Choroid plexus epithelial cell (primary cell): ENCODE data around the gene EIF2B4.

ENCODE experiments used
- DNase-seq: peaks from one replicate; pipeline ENCODE4 v3.0.0-alpha.2; 2010; ENCODE audit warnings: low read depth
- H3K4me3 ChIP-seq: 2 replicates; pipeline ENCODE4 v1.5.1; 2011; ENCODE audit warnings: low read depth, mild to moderate bottlenecking, control low read depth, low read length, moderate library complexity
- CTCF ChIP-seq: conservative IDR thresholded peaks from 2 replicates; pipeline ENCODE4 v1.5.1; 2011; ENCODE audit warnings: low read depth, mild to moderate bottlenecking, control low read depth, inconsistent platforms, low read length, moderate library complexity

EIF2B4 gene

GRCh38 chr2:27380626-27381545, 10.7 kb upstream of the EIF2B4 start, which contains the start of gene ZNF513:
Gene ZNF513, minus strand, starts transcription at chr2:27380734. Its CDS starts 208 bp downstream, at chr2:27380526.
- no peak for TF ChIP-seq CTCF
- H3K4me3 ChIP-seq = peak within 1 kb of the TSS; percentile 80
- peak; percentile 97 for DNase-seq

GRCh38 chr2:27379836-27380625, 9.9 kb upstream of the EIF2B4 start:
- peak; percentile 57 for DNase-seq
- no peak for TF ChIP-seq CTCF
- H3K4me3 ChIP-seq = peak overlapping the region; percentile 80

GRCh38 chr2:27379383-27379835, 9.3 kb upstream of the EIF2B4 start:
- TF ChIP-seq CTCF = no peak
- peak overlapping the region; percentile 80 for H3K4me3 ChIP-seq
- DNase-seq = no peak

GRCh38 chr2:27378809-27379290, 8.7 kb upstream of the EIF2B4 start:
- DNase-seq = no peak
- no peak for TF ChIP-seq CTCF
- no peak overlapping the region for H3K4me3 ChIP-seq

- TF ChIP-seq CTCF = peak; percentile 27
- peak; percentile 27 for DNase-seq
- no peak overlapping the region for H3K4me3 ChIP-seq
Observed at GRCh38 chr2:27378096-27378808, 8.1 kb upstream of the EIF2B4 start.

- H3K4me3 ChIP-seq = no peak overlapping the region
- no peak for DNase-seq
- no peak for TF ChIP-seq CTCF
Observed at GRCh38 chr2:27377618-27378095, 7.5 kb upstream of the EIF2B4 start.
